Measurements from ENCODE around the gene ZNF423.
"Not testable (repeated sequence)": the region's sequence is repeated elsewhere in the genome, so short reads cannot be mapped to it uniquely, and the experiment has no call there.

Gene ZNF423

GRCh38 chr16:49855822-49856671 lies at the start of gene ZNF423:
ZNF423 (minus strand) TSS chr16:49856112; CDS start chr16:49855774, 338 bp downstream.
- no peak for DNase-seq (ENCODE audit: low read depth in 1 of 2, low spot score in 1 of 2)

- DNase-seq (ENCODE audit: low read depth in 1 of 2, low spot score in 1 of 2) = no peak
These were observed 48.6 kb upstream of the ZNF423 start for GRCh38 chr16:49904348-49905062.

- no peak for DNase-seq (ENCODE audit: low read depth in 1 of 2, low spot score in 1 of 2)
These were observed 47.0 kb upstream of the ZNF423 start for GRCh38 chr16:49902908-49903307.

GRCh38 chr16:49901711-49902110 lies 45.8 kb upstream of the ZNF423 start:
- no peak for DNase-seq (ENCODE audit: low read depth in 1 of 2, low spot score in 1 of 2)

GRCh38 chr16:49900875-49901274 lies 45.0 kb upstream of the ZNF423 start:
- no peak for DNase-seq (ENCODE audit: low read depth in 1 of 2, low spot score in 1 of 2)

- no peak for DNase-seq (ENCODE audit: low read depth in 1 of 2, low spot score in 1 of 2)
These were observed 44.2 kb upstream of the ZNF423 start for GRCh38 chr16:49899991-49900695.

- DNase-seq (ENCODE audit: low read depth in 1 of 2, low spot score in 1 of 2) = no peak
These were observed 40.6 kb upstream of the ZNF423 start for GRCh38 chr16:49896447-49896964.

- no peak for DNase-seq (ENCODE audit: low read depth in 1 of 2, low spot score in 1 of 2)
These were observed 35.0 kb upstream of the ZNF423 start for GRCh38 chr16:49890876-49891275.

- DNase-seq (ENCODE audit: low read depth in 1 of 2, low spot score in 1 of 2) = no peak
These were observed 33.9 kb upstream of the ZNF423 start for GRCh38 chr16:49889725-49890397.

GRCh38 chr16:49886554-49887094 lies 30.7 kb upstream of the ZNF423 start:
- no peak for DNase-seq (ENCODE audit: low read depth in 1 of 2, low spot score in 1 of 2)

GRCh38 chr16:49884033-49885015 lies 28.4 kb upstream of the ZNF423 start:
- no peak for DNase-seq (ENCODE audit: low read depth in 1 of 2, low spot score in 1 of 2)

- no peak for DNase-seq (ENCODE audit: low read depth in 1 of 2, low spot score in 1 of 2)
These were observed 27.4 kb upstream of the ZNF423 start for GRCh38 chr16:49883076-49884014.

GRCh38 chr16:49881890-49882289 lies 26.0 kb upstream of the ZNF423 start:
- no peak for DNase-seq (ENCODE audit: low read depth in 1 of 2, low spot score in 1 of 2)

GRCh38 chr16:49878540-49878939 lies 22.6 kb upstream of the ZNF423 start:
- not testable (repeated sequence) for DNase-seq (ENCODE audit: low read depth in 1 of 2, low spot score in 1 of 2)

- no peak for DNase-seq (ENCODE audit: low read depth in 1 of 2, low spot score in 1 of 2)
These were observed 20.8 kb upstream of the ZNF423 start for GRCh38 chr16:49876716-49877129.

GRCh38 chr16:49875806-49876715 lies 20.1 kb upstream of the ZNF423 start:
- DNase-seq (ENCODE audit: low read depth in 1 of 2, low spot score in 1 of 2) = no peak

- no peak for DNase-seq (ENCODE audit: low read depth in 1 of 2, low spot score in 1 of 2)
These were observed 18.8 kb upstream of the ZNF423 start for GRCh38 chr16:49874613-49875237.
